ENCODE data around the gene SDC4. TPM values are rescaled to one million over a fixed set of nuclear protein-coding genes. Genes with fewer than 3 reads are reported as not detected.
A peak's percentile ranks its signal among the peaks of the same experiment; 100 is the strongest.

The SDC4 gene
- total RNA-seq, 4 donors from 2014 or later = 7.9 to 77.9 (median 48.4) TPM

GRCh38 chr20:45294659-45295058 lies 53.6 kb downstream of the SDC4 start:
- Histone ChIP-seq H3K36me3 (no peaks in the 10 kb centered on the region), H3K9me3 (no peaks in the 10 kb centered on the region), H3K4me3 (no peak overlapping the region), H3K4me1 (peaks cover 0 to 9% of the 10 kb centered on the region in 2 donors), H3K27ac (no peak overlapping the region), H3K27me3 (no peaks in the 10 kb centered on the region)
- DNase-seq = no peak
- TF ChIP-seq POLR2A (IDR thresholded peaks at IDR 0.05) = no peak
- no peak for TF ChIP-seq CTCF (IDR thresholded peaks at IDR 0.05)
- intact Hi-C loops (cut with DNase I; ENCODE audit: low total_unique reads) = no loop called here

GRCh38 chr20:45294003-45294368 lies 54.2 kb downstream of the SDC4 start:
- intact Hi-C loops (cut with DNase I; ENCODE audit: low total_unique reads) = no loop called here
- no peak overlapping the region for H3K27ac ChIP-seq
- peaks cover 0 to 9% of the 10 kb centered on the region in 2 donors for H3K4me1 ChIP-seq
- no peak overlapping the region for H3K4me3 ChIP-seq
- no peak for DNase-seq
- H3K27me3 ChIP-seq = no peaks in the 10 kb centered on the region
- TF ChIP-seq POLR2A (IDR thresholded peaks at IDR 0.05) (no peak), CTCF (IDR thresholded peaks at IDR 0.05) (no peak)
- H3K36me3 ChIP-seq = no peaks in the 10 kb centered on the region
- no peaks in the 10 kb centered on the region for H3K9me3 ChIP-seq

- H3K9me3 ChIP-seq = no peaks in the 10 kb centered on the region
- peak overlapping the region; percentile 17 to 32 for H3K4me3 ChIP-seq
- no peak overlapping the region for H3K27ac ChIP-seq
- TF ChIP-seq CTCF (IDR thresholded peaks at IDR 0.05) (peak; percentile 64 to 87 (median 74)), POLR2A (IDR thresholded peaks at IDR 0.05) (no peak)
- peaks cover 0 to 9% of the 10 kb centered on the region in 2 donors for H3K4me1 ChIP-seq
- H3K36me3 ChIP-seq = no peaks in the 10 kb centered on the region
- peak; percentile 67 to 71 for DNase-seq
- no peaks in the 10 kb centered on the region for H3K27me3 ChIP-seq
- intact Hi-C loops (cut with DNase I; ENCODE audit: low total_unique reads) = no loop called here
Observed at GRCh38 chr20:45293041-45294002, 54.9 kb downstream of the SDC4 start.

- TF ChIP-seq POLR2A (IDR thresholded peaks at IDR 0.05) = no peak
- TF ChIP-seq CTCF (IDR thresholded peaks at IDR 0.05) = no peak
- H3K36me3 ChIP-seq = no peaks in the 10 kb centered on the region
- H3K27me3 ChIP-seq = no peaks in the 10 kb centered on the region
- H3K4me1 ChIP-seq = peaks cover 0 to 9% of the 10 kb centered on the region in 2 donors
- no peak for DNase-seq
- H3K9me3 ChIP-seq = no peaks in the 10 kb centered on the region
- H3K4me3 ChIP-seq = no peak overlapping the region
- H3K27ac ChIP-seq = no peak overlapping the region
- intact Hi-C loops (cut with DNase I; ENCODE audit: low total_unique reads) = no loop called here
Observed at GRCh38 chr20:45292343-45292742, 55.9 kb downstream of the SDC4 start.

- Histone ChIP-seq H3K4me1 (peaks cover 0 to 9% of the 10 kb centered on the region in 2 donors), H3K27ac (no peak overlapping the region), H3K27me3 (no peaks in the 10 kb centered on the region), H3K9me3 (no peaks in the 10 kb centered on the region), H3K4me3 (no peak overlapping the region), H3K36me3 (no peaks in the 10 kb centered on the region)
- intact Hi-C loops (cut with DNase I; ENCODE audit: low total_unique reads) = no loop called here
- TF ChIP-seq POLR2A (IDR thresholded peaks at IDR 0.05) = no peak
- no peak for DNase-seq
Observed at GRCh38 chr20:45291526-45291925, 56.7 kb downstream of the SDC4 start.

Data from uterus (tissue), 4 donors.